Measurements from ENCODE around the gene MOV10L1.

- TF ChIP-seq TAF1 (IDR thresholded peaks at IDR 0.05; ENCODE audit: low read depth) (no peak), NFIC (IDR thresholded peaks at IDR 0.05) (no peak), RAD21 (IDR thresholded peaks at IDR 0.05; ENCODE audit: low read depth) (no peak), YY1 (IDR thresholded peaks at IDR 0.05; ENCODE audit: low read depth) (no peak), FOXM1 (IDR thresholded peaks at IDR 0.05; ENCODE audit: borderline replicate concordance, low read depth) (no peak), TCF12 (IDR thresholded peaks at IDR 0.05; ENCODE audit: low read depth) (no peak), REST (IDR thresholded peaks at IDR 0.05; ENCODE audit: low read depth) (no peak), CEBPB (IDR thresholded peaks at IDR 0.05) (no peak), MAX (IDR thresholded peaks at IDR 0.05) (no peak), CREB1 (IDR thresholded peaks at IDR 0.05; ENCODE audit: low read depth) (no peak)
Measured at GRCh38 chr22:50210378-50211139, 120.8 kb downstream of the MOV10L1 start.
